GM19025 (cell line): ENCODE results near the gene CCDC40.
"Not testable (repeated sequence)": the region's sequence is repeated elsewhere in the genome, so short reads cannot be mapped to it uniquely, and the experiment has no call there.

ENCODE experiments used
- ATAC-seq: cut with Tn5 transposase; IDR thresholded peaks from one replicate; pipeline ENCODE4 v1.9.1; 2021; ENCODE audit warnings: mild to moderate bottlenecking, low read depth, moderate library complexity; ENCODE audit not compliant: unreplicated experiment

The CCDC40 gene

GRCh38 chr17:80072410-80072809 lies 36.0 kb downstream of the CCDC40 start:
- ATAC-seq: no peak

- no peak for ATAC-seq
Observed at GRCh38 chr17:80080081-80080480, 43.6 kb downstream of the CCDC40 start.

- ATAC-seq: no peak
Observed at GRCh38 chr17:80081596-80081995, 45.2 kb downstream of the CCDC40 start.

DNA sequence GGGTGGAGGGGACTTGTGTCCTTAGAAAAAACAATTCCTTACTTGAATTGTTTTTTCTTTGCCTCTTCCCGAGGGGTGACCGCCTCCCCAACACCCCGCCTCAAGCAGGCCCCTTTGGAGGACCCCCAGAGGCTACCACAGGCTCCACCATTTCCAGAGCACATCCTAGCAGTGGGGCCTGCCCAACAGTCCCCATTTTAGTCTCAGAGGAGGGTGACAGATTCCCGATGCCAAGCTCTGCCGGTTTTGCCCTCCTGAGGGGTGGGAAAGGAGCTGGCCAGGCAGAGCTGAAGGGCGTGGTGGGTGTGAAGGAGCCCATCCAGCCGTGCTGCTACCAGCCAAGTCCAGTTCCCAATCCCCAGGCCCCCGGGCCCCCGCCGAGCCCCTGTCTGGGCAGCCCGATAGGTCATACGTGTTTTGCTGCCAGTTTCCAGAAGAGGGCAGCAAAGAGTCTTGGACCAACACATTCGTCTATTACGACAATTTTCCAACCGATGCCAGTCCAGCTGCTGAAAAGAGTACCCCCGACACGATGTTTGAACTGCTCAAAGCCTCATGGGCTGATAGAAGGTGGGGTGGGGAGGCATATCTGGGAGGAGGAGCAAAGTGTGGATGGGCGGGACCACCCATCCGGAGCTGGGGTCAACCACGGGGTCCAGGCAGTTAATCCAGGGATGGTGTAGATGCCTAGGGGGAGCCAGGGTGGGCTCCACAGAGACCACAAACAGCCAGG lies 46.1 kb downstream of the CCDC40 start:
- no peak for ATAC-seq

DNA sequence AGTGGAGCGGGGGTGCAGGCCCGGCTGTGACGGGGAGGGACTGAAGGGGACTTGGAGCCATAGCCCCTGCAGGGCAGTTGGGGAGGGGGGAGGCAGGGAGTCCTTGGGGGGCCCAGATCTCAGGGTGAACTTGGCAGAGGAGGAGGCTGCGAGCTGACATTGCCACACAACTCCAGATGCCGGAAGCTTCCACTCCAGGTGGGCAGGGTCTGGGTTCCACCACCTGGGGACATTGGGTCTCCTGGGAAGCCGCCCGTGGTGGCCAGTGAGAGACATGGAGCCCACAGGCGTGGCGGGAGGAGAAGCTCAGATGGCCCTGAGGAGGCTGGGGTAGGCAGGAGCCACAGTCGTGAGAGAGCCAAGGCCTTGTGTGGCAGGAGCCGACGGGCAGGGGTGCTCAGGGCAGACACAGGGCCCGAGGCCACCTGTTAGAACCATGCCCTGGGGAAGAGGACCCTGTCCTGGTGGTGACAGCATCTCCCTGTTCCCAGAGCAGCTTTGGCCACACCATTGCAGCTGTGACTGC lies 46.8 kb downstream of the CCDC40 start:
- ATAC-seq: no peak

- ATAC-seq: no peak
Observed at GRCh38 chr17:80084773-80085172, 48.3 kb downstream of the CCDC40 start.

DNA sequence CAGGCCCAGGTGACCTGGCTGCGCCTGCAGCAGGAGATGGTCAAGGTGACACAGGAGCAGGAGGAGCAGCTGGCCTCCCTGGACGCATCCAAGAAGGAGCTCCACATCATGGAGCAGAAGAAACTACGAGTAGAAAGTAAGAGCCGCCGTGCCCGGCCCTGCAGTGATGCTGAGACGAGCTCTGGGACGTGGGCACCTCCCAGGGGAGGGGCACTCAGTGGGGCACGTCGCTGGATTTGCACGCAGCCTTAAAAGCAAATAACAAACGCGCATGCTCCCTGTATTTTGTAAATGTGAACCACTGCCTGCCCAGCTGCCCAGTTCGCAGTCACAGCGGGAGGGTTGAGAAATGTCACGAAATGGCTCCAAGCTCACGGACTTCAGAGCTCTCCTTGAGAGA lies 49.6 kb downstream of the CCDC40 start:
- ATAC-seq: no peak

GRCh38 chr17:80086616-80087015 lies 50.2 kb downstream of the CCDC40 start:
- ATAC-seq: no peak

GRCh38 chr17:80087346-80088265 lies 51.2 kb downstream of the CCDC40 start:
- ATAC-seq: no peak

DNA sequence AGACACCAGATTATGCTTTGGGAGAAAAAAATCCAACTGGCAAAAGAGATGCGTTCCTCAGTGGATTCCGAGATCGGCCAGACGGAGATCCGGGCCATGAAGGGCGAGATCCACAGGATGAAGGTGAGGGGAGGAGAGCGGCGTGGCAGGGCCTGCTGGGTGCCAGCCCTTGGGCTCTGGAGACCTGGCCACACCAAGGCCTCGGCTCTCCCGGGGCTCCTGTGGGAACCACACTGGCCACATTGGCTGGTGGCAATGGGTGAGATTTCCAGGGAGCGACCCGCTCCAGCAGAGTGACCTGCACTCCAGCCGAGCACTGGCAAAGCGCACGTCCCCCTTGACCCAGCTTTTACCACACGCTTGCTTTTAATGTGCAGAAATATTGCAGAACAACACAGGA lies 53.3 kb downstream of the CCDC40 start:
- no peak for ATAC-seq

- not testable (repeated sequence) for ATAC-seq
Observed at GRCh38 chr17:80090164-80090563, 53.7 kb downstream of the CCDC40 start.

DNA sequence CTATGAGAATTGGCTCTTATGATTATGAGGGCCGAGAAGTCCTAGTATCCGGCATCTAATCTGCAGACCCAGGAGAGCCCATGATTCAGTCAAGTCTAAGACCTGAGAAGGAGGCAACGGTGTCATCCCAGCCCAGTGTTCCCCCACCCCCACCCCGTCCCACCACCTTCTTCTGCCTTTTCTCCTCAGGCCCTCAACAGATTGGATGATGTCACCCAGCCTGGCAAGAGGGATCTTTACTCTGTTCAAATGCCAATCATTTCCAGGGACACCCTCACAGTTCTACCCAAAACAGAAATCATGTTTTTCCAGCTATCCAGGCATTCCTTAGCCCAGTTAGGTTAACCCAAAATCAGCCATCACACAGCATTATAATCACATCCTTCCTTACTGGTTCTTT lies 54.9 kb downstream of the CCDC40 start:
- no peak for ATAC-seq

DNA sequence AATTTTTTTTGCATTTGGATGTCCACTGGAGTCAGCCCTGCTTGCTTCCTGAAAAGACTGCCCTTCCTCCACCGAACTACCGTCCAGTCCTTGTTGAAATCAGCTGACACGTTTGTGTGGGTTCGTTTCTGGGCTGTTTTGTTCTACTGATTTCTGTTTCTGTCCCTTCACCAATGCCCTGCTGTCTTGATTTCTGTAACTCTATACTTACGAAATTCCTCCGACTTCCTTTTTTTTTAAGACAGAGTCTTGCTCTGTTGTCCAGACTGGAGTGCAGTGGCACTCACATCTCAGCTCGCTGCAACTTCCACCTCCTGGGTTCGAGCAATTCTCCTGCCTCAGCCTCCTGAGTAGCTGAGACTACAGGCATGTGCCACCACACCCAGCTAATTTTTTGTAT lies 56.5 kb downstream of the CCDC40 start:
- ATAC-seq: no peak

DNA sequence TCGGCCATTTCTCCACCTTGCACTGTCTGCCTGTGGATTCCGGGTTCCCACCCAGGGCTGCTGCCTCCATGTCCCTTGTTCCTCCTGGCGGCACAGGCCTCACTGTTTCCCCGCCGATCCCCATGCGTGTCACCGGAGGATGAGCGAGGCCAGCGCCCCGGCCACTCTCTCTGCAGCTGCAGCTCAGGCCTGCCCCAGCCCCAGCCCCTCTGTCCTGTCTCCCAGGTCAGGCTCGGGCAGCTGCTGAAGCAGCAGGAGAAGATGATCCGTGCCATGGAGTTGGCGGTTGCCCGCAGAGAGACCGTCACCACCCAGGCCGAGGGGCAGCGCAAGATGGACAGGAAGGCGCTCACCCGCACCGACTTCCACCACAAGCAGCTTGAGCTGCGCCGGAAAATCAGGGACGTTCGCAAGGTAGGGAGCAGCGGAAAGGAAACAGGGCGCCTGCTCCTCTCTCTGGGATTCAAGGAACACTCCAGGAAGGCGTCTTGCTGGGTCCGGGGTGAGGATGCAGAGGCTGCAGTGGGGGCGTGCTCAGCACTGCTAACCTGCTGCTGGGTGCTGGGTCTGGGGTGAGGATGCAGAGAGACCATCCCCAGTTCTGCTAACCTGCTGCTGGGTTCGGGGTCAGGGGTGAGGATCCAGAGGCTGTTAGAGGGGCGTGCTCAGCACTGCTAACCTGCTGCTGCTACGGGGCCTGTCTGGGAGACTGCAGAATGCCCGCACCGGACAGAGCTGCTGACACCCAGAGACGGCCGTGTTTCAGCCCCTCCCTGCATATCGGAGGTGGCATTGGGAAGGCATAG lies 58.8 kb downstream of the CCDC40 start:
- no peak for ATAC-seq

- ATAC-seq: no peak
Observed at GRCh38 chr17:80095844-80096475, 59.5 kb downstream of the CCDC40 start.

- ATAC-seq: no peak
Observed at GRCh38 chr17:80096561-80097021, 60.1 kb downstream of the CCDC40 start.

- ATAC-seq: no peak
Observed at GRCh38 chr17:80097127-80097621, 60.7 kb downstream of the CCDC40 start.

DNA sequence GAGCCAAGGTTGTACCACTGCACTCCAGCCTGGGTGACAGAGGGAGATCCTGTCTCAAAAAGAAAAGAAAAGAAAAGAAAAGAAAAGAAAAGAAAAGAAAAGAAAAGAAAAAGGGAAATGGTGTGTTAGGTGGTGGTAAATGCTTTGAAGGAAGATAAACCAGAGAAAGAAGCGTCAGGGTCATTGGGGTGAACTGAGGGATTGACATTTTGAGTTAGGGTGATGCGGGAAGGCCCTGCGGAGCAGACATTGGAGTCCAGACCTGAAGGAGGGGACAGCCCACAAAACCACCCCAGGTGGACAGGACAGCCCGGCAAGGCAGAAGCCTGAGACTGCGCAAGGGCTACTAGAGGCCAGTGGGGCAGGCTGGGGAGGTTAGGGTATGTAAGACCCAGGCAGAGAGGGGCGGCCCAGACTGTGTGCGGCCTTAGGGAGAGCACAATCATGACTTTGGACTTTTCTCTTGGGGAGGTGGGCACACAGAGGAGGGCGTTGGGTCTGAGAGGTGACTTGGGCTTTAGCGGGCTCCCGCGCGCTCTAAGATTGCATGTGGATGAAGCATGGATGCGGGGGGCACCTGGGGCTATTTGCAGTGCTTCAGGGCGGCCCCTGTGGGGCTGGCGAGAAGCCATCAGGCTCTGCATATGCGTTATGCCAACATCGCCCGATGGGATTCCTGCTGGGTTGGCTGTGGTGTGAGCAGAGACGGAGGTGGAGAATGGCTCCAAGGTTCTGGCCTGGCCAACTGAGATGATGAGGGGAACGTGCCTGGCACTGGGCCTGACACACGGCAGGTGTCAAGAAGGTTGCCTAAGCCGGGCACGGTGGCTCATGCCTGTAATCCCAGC lies 61.6 kb downstream of the CCDC40 start:
- ATAC-seq: no peak
